NCI-H146 treated with DMSO at 0.1 percent for 48 hours (cell line): ENCODE data around the gene CALML3.
"Not testable (repeated sequence)": the region's sequence is repeated elsewhere in the genome, so short reads cannot be mapped to it uniquely, and the experiment has no call there.

ENCODE experiments used
- DNase-seq: peaks from one replicate; lab custom pipeline; 2025; ENCODE audit not compliant: unreplicated experiment; lab: John Stamatoyannopoulos, UW

The CALML3 gene

DNA sequence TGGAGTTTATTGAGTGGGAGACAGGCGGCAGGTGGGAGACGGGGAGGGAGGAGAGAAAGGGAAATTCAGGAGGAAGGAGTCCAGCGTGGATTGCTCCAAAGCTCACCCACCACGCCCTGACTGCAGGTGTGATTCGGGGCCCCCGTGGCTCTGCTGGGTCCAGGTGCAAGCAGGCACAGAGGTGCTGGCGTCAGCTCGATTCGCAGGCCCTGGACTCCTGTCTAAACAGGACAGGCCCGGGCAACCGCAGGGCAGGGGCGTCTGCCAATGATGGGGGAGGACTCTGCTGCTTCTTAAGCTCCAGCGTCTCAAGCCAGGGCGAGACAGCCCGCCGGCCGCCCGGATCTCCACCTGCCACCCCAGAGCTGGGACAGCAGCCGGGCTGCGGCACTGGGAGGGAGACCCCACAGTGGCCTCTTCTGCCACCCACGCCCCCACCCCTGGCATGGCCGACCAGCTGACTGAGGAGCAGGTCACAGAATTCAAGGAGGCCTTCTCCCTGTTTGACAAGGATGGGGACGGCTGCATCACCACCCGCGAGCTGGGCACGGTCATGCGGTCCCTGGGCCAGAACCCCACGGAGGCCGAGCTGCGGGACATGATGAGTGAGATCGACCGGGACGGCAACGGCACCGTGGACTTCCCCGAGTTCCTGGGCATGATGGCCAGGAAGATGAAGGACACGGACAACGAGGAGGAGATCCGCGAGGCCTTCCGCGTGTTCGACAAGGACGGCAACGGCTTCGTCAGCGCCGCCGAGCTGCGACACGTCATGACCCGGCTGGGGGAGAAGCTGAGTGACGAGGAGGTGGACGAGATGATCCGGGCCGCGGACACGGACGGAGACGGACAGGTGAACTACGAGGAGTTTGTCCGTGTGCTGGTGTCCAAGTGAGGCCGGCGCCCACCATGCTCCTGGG lies at the start of gene CALML3:
Gene CALML3, plus strand, starts transcription at position 321 of the 920 bp plus-strand sequence. Its CDS starts 125 bp downstream, at position 446.
- DNase-seq: no peak

DNA sequence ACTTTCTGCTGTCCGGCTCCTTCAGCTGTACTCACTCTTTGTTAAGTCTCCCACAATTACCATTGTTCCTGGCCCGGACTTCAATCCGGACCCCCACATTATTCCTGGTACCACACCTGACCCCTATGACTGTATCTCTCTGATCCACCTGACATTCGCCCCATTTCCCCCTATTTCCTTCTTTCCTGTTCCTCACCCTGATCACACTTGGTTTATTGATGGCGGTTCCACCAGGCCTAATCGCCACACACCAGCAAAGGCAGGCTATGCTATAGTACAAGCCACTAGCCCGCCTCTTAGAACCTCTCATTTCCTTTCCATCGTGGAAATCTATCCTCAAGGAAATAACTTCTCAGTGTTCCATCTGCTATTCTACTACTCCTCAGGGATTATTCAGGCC lies 49.7 kb upstream of the CALML3 start:
- DNase-seq: not testable (repeated sequence)

DNA sequence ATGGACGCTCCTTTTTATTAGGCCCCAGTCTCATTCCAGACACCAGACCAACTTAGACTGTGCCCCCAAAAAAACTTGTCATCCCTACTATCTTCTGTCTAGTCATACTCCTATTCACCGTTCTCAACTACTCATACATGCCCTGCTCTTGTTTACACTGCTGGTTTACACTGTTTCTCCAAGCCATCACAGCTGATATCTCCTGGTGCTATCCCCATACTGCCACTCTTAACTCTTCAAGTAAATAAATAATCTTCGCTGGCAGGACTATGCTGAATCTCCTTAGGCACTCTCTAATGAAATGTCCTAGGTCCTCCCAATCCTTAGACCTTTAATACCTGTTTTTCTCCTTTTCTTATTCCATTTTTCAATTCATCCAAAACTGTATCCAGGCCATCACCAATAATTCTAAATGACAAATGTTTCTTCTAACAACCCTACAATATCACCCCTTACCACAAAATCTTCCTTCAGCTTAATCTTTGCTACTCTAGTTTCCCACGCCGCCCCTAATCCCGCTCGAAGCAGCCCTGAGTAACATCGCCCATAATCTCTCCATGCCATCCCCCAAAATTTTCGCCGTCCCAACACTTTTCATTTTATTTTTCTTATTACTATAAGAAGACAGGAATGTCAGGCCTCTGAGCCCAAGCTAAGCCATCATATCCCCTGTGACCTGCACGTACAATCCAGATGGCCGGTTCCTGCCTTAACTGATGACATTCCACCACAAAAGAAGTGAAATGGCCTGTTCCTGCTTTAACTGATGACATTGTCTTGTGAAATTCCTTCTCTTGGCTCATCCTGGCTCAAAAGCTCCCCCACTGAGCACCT lies 48.6 kb upstream of the CALML3 start:
- DNase-seq: not testable (repeated sequence)

DNA sequence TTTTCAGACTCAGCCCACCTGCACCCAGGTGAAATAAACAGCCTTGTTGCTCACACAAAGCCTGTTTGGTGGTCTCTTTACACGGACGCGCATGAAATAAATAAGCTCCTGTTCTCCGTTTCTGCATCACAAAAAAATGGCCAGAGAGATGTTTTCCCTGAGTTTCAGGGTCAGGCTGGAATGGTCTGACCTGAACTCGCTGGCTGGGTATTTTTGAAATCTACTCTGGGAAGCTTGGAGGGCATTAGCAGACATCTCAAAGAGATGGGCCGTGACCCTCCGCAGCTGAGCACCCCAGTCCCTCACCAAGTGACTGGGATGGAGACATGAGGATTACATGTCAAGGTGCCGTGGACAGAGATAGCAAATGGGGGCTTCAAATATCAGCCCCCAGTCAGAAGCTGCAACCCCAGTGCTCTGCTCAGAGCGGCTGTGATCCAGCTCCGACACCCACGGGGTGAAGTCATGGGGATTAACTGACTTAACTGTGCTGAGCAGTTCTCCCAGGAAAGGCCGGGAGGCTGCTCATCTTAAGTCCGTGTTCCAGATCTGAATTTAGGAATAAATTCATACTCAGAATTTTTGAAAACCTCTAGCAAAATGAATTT lies 47.7 kb upstream of the CALML3 start:
- DNase-seq: no peak

DNA sequence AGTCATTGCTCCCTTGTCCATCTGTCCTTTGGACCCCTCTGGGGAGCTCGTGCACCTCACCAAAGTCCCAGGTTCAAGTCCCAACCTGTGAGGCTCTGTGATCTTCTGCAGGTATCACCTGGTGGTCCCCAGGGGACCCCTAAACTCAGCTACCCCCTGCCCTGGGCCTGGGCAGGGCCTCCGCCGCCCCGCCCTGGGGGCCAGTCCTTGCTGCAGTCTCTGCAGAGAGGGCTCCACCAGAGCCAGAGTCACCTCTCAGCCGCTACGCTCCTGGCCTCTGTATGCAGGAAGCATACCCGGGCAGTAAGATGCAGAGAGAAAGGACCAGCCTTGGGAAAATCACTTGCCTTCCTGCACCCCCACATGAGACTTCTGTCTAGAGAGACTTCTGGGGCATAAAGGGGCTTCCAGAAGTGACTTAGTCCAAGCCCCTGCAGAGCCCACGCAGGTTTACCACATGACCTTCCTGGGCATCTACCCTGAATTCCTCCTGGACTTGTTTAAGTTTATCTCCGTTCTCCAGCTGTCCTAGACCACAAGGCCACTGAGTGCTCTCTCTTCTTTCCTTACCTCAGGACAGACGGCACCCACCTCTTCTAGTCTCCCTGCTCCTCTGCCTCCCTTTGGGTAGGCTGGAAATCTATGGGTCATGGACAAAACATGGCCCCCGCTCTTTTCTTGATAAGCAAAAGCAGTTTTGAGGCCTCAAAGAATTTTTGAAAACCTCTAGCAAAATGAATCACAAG lies 46.6 kb upstream of the CALML3 start:
- DNase-seq: no peak

DNA sequence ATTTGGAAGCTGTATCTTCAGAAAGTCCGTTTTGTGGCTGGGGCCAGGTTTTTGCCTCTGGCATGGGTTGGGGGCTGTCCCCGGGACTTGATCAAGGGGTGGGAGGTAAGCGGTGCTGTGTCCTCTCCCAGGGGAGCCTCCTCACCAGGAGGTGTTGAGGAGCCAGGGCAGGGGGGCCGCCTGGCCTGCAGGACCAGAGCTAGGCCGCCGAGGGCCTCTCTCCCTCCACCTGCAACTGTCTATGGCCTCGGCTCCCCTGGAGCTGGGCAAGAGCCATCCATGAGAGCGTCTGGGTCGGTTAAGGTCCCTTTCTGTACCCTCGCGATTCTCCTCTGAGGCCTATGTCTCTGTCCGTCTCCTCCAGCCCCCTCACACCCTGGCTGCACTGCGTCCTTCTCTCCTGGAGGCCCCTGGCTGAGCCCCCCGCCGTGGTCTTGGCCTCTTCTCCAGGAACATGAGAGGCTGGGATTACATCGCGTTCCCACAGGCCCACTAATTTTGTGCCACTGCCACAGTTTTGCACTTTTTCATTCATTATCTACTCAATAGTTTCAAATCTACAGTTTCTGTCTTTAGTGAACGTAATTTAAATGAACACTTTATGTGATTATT lies 46.0 kb upstream of the CALML3 start:
- no peak for DNase-seq

GRCh38 chr10:5479481-5480161 lies 45.1 kb upstream of the CALML3 start:
- no peak for DNase-seq

DNA sequence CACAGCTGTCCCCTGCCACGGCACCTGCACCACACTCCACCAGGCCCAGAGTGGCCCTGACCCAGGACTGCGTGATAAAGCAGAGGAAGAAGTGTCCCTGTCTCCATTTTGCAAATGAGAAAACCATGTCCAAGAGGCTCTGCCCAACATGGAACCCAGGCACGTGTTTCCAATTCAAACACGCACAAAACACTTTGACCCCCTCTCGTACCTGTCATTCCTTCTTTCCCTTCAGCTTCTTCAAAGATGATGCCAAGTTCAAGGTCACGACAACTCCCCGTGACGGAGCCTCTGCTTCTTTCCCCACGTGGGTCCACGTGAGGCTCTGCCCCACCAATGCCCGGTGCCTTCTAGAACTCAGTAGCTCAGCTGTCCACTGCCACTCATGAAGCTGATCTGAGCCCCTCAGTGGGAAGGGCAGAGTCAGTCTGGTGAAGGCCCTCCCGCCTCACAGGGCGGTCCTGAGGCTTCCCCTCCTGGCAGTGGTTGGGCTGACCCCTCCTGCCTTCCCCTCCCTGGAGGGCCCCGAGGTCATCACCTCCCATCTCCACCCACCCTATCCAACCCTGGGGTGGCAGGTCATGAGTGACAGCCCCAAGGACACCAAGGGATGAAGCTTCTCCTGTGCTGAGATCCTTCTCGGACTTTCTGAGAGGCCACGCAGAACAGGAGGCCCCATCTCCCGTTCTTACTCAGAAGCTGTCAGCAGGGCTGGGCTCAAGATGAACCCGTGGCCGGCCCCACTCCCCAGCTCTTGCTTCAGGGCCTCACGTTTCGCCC lies 44.4 kb upstream of the CALML3 start:
- DNase-seq: no peak

GRCh38 chr10:5481121-5481520 lies 43.6 kb upstream of the CALML3 start:
- no peak for DNase-seq

DNA sequence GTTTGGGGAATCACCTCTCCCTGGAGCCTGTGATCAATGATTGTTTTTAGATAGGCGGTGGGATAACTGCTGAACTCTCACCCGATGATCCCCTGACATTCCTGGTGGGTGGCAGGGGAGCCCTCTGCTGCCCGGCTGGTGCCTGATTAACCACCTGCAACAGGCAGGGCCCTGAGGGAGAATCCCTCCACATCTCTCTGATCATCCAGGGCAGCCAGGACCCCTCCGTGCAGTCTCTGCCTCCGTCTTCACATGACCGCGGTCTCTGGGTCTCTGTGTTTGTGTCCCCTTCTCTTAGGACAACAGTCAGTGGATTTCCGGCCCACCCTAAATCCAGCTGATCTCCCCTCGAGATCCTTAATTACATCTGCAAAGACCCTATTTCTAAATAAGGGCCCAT lies 42.7 kb upstream of the CALML3 start:
- DNase-seq: no peak

DNA sequence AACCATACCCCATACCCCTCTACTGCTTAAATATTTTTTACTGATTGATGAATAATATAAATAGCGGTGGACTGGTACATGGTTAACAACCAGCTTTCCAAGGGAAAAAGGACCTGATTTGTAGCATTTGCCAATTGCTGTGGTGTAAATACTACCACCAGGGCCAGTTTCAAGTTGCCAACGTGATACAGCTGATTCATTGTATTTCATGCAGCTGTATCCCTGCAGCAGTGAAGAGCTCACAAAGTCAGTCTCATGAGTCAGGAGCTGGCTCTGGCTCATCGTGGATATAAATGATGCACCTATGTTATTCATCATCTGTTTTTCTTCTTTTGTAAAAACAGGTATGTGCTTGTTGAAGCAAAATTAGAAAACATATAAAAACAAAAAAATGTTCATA lies 40.6 kb upstream of the CALML3 start:
- DNase-seq: no peak

GRCh38 chr10:5485290-5485689 lies 39.5 kb upstream of the CALML3 start:
- no peak for DNase-seq

DNA sequence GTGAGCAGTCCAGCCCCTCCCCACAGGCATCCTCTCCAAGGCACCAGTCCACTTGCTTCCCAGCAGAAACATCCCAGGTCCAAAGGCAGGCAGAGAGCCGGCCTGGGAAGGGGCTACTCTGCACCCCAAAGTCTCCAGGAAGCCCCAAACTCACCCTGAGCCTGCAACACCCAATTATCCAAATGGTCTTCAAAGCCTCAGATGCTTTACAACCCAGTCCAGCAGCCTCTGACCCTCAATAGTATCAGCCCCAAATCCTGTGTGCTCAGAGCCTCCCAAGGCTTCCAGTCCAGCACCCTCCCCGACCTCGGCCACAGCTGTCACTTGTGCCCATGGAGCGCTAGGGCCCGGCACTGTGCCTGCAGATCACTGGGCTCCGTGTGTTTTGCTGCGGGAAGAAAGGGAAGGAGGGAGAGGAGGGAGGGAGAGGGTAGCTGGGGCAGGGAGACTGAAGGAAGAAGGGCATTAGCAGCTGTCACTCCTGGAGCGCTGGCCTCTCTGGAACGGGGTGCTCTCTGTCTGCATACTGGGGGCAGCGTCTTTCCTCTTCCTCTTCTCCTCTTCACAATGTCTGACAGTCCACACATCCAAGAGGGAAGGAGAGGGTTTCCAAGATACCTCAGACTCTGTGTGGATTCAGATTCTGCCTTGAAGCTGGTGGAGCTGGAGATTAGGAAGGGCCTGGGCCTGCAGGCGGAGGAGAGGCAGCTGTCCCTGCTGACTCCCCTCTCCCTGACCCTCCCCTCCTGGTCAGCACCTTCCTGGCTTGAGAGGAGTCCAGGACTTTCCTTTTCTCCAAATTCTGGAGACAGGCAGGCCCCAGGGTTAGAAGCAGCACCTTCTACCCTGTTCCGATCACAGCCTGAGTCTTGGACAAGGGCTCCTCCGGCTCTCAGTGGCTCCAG lies 38.6 kb upstream of the CALML3 start:
- no peak for DNase-seq

GRCh38 chr10:5486853-5487235 lies 37.9 kb upstream of the CALML3 start:
- no peak for DNase-seq

DNA sequence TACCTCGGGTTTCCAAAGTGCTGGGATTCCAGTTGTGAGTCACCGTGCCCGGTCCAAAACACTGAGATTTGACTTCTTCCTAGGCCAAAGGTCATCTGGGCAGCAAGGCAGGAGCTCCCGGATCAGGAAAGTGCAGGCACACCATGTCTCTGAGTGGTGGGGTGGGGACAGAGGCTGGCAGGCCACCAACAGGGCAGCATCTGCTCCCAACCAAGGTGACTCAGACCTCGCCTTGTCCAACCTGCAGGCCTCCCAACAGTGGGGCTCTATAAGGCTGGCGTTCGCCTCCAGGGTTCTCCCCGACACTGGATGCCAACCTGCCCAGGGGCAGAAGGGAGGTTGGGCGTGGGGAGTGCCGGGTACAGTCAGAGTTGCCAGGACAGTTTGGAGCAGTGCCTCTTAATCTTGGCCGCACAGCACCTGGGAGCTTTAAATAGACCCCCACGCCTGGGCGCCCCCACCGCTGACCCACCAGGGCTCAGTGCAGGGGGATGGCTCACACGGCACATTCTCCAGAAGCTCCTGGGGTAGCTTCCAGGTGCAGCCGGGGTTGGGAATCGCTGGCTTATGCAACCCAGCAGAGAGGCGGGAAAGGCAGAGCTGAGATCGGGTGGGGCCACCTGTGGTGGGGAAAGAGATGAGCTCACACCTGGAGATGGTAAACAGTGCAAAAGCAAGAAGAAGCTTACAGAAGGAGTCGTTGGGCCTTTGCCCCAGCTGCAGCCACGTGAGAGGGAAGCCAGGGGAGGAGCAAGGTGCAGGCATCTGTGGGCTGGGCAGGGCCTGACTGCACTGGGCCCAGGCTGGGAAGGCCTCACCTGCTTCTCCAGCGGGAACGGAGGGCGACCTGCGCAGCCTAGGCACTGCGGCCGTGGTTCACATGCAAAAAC lies 36.2 kb upstream of the CALML3 start:
- peak; percentile 58 for DNase-seq

- DNase-seq: no peak
These were observed 34.7 kb upstream of the CALML3 start for GRCh38 chr10:5490032-5490431.
